GM18520 (cell line): Measurements from ENCODE around the gene GFOD1.

Source experiments
- ATAC-seq: cut with Tn5 transposase; IDR thresholded peaks from one replicate; pipeline ENCODE4 v1.9.1; 2021; ENCODE audit not compliant: unreplicated experiment

GFOD1 gene, protein sequence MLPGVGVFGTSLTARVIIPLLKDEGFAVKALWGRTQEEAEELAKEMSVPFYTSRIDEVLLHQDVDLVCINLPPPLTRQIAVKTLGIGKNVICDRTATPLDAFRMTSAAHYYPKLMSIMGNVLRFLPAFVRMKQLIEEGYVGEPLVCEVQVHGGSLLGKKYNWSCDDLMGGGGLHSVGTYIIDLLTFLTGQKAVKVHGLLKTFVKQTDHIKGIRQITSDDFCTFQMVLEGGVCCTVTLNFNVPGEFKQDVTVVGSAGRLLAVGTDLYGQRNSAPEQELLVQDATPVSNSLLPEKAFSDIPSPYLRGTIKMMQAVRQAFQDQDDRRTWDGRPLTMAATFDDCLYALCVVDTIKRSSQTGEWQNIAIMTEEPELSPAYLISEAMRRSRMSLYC

DNA sequence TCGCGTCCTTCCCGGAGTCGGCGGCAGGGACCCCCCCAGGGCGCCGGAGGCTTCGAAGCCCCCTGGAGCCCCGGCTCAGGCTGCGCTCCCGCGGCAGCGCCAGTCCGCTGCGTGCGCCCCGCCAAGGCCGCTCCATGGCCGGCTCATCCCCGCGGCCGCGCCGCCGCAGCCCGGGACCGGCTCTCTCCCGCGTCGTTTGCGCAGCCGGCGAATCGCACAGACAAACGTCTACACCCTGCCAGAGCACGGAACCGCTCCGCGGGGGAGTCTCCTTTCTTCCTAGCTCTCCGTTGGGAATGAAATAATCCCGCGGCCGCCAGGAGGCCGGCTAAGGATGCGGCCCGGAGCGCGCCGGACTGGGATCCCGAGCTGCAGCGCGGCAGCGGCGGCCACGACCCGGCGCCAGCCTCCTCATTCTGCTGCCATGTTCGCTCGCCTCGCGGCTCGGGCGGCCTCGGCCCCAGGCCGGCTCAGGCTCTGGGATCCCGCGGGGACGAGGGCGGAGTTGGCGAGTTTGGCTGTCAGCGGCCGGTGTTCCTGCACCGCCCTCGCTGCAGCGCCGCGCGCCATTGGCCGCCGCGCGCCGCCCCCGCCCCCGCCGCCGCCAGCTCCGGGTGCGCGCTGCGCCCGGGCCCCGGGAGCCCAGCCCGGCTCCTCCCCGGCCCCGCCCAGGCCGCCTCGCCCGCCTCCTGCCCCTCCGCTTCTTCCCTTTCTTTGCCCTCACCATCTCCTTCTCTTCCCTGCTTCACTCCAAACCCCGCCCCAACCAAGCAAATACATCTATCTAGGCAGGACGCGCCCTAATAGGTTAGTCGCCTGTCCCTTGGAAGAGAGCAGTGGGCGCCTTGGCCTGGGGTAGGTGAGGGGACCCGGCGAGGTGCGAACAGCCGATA is at the start of gene GFOD1:
Gene GFOD1, minus strand, starts transcription at position 479 of the 893 bp plus-strand sequence. CDS start 710 bp downstream, outside the sequence.
- peak; percentile 82 for ATAC-seq

DNA sequence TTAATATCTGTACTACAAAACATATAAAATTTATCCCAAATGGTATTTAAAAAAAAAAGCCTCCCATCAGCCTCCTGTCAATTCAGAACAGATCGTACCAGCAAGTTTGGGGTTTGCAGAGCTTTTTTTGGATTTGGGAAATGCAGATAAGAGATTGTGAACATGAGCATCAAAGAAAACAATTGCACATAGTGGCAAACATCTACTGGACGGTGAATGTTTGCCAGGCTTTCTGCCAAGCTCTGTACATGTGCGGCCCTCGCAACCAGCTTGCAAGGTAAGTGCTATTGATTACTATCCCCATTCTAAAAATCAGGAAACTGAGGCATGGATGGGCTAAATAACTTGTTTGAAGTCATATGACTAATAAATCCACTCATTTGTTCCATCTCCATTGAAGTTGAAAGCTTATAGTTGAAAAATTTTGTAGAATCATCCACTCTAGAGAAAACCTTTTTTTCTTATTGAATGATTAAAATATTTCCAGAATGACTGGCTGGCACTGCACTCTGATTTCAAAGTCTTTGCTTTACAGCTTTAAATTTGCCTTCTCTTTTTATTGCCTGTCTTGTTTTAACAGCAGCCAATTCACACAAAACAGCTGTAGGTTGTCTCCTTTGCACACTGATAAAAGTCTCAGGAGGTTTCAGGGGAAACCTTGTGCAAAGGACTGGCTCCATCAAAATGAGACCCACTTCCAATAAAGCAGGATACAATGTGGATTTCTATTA is 49.6 kb upstream of the GFOD1 start:
- ATAC-seq = no peak

DNA sequence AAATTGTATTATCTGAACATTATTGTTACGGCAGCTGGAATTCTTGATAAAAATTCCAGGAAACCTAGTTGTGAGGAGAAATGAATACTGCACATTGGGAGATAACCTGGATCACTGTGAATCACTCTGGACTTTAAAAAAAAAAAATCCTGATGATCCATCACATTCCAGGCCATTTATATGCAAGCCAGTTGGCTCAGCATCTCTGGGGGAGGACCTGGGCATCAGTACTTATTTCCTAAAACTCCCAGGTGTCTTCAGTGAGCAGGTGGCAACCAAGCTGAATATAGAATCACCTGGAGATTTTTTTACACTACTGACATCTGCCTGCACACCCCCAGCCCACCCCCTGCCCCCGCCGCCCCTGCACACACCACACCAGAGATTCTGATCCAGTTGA is 47.9 kb upstream of the GFOD1 start:
- ATAC-seq = no peak

DNA sequence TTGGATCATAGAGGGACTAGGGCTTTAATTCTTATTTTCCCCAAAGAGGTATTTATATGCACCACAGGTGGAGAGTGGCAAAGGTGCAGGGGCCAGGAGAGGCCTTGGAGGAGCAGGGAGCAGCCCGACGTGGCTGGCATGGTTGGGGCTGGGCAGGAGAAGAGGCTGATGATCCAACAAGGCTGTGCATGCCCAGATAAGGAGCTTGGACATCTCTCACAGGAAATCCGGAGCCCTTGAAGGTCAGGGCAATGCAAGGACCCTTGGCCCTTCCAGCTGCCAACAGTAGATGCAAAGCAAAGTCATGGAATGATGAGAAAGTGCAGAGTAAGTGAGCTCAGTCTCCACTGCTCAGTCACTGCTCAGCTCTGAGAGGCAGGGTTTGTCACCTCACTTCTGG is 47.1 kb upstream of the GFOD1 start:
- ATAC-seq = no peak

DNA sequence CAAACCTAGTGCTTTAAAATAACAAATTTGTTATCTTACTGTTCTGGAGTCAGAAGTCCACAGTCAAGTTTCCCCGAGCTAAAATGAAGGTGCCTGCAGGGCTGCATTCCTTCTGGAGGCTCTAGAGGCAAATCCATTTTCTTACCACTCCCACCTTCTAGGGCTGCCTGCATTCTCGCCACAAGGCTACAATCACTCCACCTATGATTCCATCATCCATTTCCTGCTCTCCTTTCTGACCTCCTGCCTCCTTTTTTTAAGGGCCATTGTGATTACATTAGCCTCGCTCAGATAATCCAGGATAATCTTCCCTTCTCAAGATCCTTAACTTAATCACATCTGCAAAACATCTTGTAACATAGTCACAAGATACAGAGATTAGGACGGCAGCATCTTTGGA is 44.6 kb upstream of the GFOD1 start:
- no peak for ATAC-seq

DNA sequence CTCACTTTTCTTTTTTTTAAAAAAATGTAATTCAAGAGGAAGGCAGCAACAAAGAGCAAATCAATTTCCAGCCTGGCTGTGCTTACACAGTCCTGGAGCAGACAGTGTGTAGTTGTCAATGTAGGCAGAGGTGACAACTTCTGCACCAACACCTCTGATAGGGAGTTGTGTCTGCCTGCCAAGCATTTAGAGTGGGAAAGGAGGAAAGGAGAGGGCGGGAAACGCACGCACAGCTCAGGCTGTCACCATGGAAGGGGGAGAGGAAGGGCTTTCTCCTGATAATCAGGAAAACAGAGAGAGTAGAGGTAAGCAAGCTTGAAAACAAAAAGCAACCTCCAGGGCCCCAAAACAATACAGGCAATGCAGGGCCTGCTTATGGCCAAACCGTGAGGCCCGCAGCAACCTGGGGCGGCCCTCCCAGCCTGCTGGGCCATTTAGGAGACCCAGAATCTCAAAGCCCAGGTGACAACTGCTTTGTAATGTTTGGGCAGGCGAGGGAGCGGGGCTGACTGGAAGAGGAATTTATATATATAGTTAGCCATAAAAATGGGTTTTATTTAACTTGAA is 41.5 kb upstream of the GFOD1 start:
- no peak for ATAC-seq

DNA sequence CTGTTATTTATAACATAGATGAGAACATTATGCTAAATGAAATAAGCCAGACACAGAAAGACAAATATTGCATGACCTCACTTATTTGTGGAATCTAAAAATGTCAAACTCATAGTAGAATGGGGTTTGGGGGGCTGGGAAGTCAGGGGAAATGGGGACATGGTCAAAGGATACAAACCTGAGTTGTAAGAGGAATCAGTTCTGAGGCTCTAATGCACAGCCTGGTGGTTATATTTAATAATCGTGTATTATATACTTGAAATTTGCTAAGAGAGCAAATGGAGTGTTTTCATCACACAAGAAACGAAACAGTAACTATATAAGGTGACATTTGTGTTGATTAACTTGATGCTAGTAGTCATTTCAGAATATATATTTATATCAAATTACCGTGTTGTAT is 40.8 kb upstream of the GFOD1 start:
- no peak for ATAC-seq

DNA sequence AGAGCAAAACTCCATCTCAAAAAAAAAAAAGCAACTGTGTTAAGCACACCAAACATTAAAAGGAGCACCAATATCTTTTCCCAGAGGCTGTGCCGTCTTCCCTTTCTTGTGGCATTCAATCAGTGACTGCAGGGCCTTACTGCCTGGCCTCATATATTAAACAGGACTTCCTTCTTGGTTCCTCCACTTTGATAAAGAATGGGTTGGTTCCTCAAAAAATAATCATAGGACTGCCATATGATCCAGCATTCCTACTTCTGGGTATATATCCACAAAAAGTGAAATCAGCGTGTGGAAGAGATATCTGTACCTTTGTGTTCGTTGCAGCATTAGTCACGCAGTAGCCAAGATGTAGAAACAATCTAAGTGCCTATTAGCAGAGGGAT is 40.3 kb upstream of the GFOD1 start:
- no peak for ATAC-seq

DNA sequence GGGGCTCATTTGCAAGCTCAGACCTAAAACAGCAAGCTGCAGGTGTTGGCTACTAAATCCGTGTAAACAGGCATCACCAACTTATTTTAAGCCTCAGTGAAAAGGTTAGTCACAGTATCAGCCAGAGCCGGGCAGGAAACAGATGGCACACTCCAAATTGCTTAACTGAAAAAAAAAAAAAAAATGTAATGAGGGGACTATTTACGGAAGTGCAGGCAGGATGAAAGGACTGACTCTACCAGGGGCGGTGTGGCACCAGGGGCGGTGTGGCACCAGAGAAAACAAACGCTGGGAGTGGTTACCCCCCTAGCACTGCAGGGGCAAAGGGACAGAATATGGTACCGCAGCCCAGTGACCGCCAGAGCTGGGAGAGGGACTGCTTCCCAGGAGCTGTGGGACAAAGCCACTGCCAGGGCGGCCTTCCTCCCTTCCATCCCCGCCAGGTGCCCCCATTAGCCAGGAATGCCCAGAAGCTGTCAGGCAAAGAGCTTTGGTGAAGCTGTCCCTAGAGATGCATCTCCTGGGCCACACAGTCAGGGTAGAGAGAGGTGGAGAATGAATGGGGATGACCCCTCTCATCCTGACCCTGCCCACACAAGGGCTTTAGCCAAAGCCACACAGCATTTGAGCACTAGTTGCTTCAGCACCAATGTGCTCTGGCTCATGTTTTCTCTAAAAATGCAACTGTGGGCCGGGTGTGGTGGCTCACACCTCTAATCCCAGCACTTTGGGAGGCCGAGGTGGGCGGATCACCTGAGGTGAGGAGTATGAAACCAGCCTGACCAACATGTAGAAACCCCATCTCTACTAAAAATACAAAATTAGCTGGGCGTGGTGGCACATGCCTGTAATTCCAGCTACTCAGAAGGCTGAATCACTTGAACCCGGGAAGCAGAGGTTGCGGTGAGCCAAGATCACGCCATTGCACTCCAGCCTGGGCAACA is 39.6 kb upstream of the GFOD1 start:
- no peak for ATAC-seq

DNA sequence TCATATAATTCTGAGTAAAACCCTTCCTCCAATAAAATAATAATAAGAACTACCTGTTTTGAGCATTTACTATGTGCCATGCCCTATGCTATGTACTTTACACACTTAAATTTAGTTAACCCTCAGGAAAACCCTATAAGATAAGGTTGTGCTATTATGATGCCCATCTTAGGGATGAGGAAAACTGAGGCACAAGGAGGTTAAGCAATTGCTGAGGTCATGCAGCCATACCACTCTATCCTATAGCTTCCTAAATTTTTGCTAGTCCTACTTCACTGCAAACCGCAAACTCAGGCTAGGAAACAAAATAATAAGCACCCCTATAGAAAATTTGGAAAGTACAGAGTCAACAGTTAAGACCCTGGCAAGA is 38.9 kb upstream of the GFOD1 start:
- no peak for ATAC-seq

DNA sequence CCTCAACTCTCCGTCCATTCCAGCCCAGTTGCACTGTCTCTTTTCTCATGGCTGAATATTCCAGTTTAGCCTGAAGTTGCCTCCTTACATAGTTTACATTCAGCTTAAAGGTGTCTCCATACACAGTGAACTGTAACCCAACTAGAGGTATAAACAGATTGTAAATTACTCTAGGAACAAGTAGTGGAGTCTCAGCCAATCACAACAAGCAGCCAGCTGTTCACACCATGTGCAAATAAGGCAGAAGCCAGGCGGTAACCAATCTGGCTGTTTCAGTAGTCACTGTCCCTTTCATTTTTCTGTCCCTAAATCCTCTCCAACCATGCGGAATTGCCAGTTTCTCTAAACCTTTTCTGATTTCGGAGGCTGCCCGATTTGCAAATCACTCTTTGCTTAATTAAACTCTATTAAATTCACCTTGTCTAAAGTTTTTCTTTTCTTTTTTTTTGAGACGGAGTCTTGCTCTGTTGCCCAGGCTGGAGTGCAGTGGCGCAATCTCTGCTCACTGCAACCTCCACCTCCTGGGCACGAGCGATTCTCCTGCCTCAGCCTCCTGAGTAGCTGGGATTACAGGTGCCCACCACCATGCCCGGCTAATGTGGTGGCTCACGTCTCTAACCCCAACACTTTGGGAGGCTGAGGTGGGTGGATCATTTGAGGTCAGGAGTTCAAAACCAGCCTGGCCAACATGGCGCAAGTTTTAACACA is 37.6 kb upstream of the GFOD1 start:
- no peak for ATAC-seq

DNA sequence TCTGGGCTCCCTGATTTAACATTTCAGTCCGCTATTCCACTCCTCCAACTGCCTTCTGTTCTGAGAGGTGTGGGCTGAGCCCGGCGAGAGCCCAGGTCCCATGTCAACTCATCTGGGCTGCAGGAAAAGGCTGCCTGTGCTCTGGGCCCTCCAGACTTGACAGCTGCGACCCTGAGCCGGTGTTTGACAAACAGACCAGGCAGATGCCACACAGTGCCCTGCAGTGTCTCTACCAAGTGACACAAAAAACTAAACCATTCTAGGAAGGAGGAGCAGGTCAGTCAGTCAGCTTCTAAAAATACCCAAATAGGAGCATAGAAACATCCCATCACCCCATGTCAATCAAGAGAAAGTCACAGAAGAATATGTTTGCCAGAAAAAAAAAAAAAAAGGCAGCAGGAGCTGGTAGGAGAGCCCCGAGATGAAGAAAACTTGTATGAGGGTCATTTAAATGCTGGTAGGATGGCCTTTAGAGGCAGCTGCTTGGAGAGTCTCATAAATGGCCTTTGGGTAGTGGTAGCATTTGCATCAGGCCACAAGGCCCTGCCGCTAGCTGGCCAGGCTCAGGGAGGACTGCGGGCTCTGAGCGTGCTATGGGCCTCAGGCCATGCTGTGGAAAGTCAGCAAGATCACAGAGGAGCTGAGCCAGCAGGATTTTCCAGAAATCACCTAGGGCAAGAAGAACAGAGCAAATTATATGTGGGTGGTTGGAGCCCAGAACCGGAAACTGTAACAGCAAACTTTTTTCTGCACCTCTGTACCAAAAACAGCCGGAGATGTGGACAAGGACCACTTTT is 36.6 kb upstream of the GFOD1 start:
- ATAC-seq = no peak

DNA sequence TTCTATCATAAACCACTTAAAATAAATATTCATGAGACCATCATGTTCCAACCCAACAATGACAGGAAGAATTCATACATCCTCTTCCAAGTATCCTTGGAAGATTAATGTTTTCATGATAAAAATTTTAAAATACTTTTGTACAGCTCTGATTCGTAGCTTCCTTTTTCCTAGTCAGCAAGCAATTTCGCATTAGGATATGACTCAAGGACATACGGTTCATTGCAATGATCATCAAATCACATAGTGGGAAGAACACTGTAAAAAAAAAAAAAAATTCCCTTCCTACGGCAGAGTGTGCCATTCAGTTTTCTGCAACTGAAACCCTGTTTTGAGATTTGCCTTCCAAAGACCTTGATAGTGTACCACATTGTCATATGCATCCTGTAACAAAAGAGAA is 35.3 kb upstream of the GFOD1 start:
- no peak for ATAC-seq

DNA sequence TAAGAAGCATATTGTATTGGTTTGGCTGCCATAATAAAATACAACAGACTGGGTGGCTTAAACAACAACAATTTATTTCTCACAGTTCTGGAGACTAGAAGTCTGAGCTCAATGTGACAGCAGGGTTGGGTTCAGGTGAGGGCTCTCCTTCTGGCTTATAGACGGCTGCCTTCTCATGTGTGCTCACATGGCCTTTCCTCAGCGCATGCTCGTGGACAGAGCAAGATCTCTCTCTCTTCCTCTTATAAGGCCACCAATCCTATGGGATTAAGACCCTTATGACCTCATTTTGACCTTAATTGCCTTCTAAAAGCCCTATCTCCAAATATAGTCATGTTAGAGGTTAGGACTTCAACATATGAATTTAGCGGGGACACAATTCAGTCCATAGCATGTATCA is 32.4 kb upstream of the GFOD1 start:
- no peak for ATAC-seq

DNA sequence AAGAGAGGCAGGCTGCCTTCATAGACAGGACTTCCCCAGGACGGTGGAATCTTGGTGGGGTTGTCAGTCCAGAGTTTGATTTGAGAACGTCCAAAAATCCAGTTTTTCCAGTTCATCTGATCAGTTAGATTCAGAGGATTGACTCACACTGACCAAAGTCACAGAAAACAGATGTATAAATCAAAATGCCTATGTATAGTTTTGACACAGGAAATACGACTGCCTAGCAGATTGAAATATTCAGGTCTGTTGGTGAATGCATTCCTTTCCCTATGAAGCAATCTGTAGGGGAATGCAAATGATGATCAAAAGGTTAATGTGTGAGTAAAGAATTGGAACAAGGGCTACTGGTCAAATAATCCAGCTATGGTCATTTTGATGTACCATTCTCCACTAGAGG is 29.7 kb upstream of the GFOD1 start:
- no peak for ATAC-seq

DNA sequence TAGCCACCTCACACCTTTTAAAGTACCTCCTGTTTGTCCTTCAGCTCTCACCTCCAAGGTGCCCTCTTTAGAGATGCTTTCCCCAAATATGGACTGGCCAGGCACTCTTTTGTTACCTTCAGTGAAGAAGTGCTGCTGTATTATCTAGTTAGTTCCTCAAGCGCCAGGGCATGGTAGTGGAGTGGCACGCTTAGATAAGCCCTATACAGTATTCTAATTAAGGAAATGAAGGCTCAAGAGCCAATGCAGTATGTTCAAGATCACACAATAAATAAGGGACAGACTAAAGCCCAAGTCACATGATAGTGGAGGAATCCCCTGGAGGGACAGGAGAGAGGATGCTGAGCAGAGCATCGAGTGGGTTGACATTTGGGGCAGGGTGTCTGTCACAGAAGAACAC is 28.5 kb upstream of the GFOD1 start:
- no peak for ATAC-seq

DNA sequence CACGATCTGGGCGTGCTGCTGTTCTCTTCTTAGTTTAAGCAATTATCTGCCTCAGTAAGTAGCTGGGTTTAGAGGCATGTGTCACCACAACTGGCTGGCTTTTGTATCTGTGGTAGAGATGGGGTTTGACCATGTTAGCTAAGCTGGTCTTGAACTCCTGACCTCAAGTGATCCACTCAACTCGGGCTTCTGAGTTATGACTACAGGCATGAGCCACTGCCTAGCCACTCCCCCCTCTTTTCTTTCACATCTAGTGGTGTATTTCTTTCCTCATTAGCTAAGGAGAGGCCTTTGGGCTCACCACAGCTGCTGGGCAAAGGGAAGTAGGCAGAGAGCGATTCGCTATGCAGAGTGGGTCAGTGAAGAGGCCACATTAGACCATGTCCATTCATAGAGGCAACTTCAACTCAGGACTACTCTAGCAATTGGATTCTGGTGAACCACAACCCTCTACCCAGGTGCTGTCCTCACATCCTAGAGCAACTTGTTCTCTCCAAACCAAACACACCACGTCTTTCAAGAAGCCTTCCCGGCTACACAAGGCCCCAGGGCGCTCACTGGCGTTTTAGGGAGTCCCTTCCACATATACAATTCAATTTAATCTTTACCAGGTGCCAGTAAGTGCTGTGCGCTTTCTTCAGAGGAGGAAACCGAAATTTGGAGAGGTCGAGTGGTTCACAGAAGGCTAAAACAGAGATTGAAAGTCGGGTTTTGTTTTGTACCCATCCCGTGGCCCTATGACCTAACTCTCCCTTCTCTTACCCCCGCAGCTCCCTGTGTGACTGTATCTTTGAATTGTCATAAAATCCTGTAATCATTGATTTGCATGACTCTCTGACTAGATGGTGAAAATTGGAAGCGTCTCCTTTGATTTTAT is 26.5 kb upstream of the GFOD1 start:
- ATAC-seq = no peak

DNA sequence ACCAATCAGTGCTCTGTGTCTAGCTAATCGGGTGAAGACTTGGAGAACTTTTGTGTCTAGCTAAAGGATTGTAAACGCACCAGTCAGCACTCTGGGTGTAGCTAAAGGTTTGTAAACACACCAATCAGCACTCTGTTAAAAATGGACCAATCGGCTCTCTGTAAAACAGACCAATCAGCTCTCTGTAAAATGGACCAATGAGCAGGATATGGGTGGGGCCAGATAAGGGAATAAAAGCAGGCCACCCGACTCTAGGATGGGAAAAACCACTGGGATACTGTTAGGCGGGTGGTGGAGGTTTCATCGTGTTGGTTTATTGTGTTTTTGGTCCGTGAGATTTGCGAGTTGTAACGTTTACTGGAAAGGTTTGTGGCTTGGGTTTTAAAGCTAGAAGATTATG is 25.5 kb upstream of the GFOD1 start:
- no peak for ATAC-seq
